ENCODE data around the gene AUNIP. TPM values are rescaled to one million over a fixed set of nuclear protein-coding genes. Genes with fewer than 3 reads are reported as not detected.

Gene AUNIP
- total and polyA plus RNA-seq, 11 donors = 0.19 to 1.5 (median 0.26) TPM; not detected in 7

GRCh38 chr1:25889470-25889869, 30.2 kb upstream of the AUNIP start:
- DNase-seq = no peak
- no peaks in the 10 kb centered on the region for H3K36me3 ChIP-seq
- H3K4me3 ChIP-seq = no peak overlapping the region
- 90 to 94% (median 93%) methylated on average over 3 of the region's 3 CpGs for WGBS, 4 donors
- H3K27ac ChIP-seq = no peak overlapping the region
- H3K27me3 ChIP-seq = no peaks in the 10 kb centered on the region
- peaks cover 0 to 5% (median 0%) of the 10 kb centered on the region in 12 donors for H3K4me1 ChIP-seq
- intact Hi-C loops (cut with DNase I) = no loop called here
- no peaks in the 10 kb centered on the region for H3K9me3 ChIP-seq
- TF ChIP-seq CTCF (IDR thresholded peaks at IDR 0.05) = no peak
- TF ChIP-seq POLR2A (IDR thresholded peaks at IDR 0.05) = no peak
- no peak for ATAC-seq

- Histone ChIP-seq H3K4me3 (no peak overlapping the region), H3K4me1 (peaks cover 0 to 5% (median 0%) of the 10 kb centered on the region in 12 donors), H3K27me3 (no peaks in the 10 kb centered on the region), H3K9me3 (no peaks in the 10 kb centered on the region), H3K36me3 (no peaks in the 10 kb centered on the region), H3K27ac (no peak overlapping the region)
- no peak for ATAC-seq
- no peak for DNase-seq
- intact Hi-C loops (cut with DNase I) = no loop called here
- 76 to 94% (median 86%) methylated on average over 7 of the region's 7 CpGs for WGBS, 4 donors
- TF ChIP-seq CTCF (IDR thresholded peaks at IDR 0.05) (no peak), POLR2A (IDR thresholded peaks at IDR 0.05) (no peak)
Observed at GRCh38 chr1:25888426-25888987, 29.2 kb upstream of the AUNIP start.

- ATAC-seq (no peak), DNase-seq (no peak)
- no peaks in the 10 kb centered on the region for H3K4me1 ChIP-seq
- H3K36me3 ChIP-seq = no peaks in the 10 kb centered on the region
- H3K9me3 ChIP-seq = no peaks in the 10 kb centered on the region
- intact Hi-C loops (cut with DNase I) = no loop called here
- TF ChIP-seq CTCF (IDR thresholded peaks at IDR 0.05) (no peak), POLR2A (IDR thresholded peaks at IDR 0.05) (no peak)
- no peak overlapping the region for H3K4me3 ChIP-seq
- no peak overlapping the region for H3K27ac ChIP-seq
- WGBS, 4 donors = 75 to 91% (median 84%) methylated on average over 1 of the region's 1 CpG
- H3K27me3 ChIP-seq = no peaks in the 10 kb centered on the region
Observed at GRCh38 chr1:25885602-25886001, 26.3 kb upstream of the AUNIP start.

- Histone ChIP-seq H3K4me3 (no peak overlapping the region), H3K4me1 (peaks cover 0 to 1% (median 0%) of the 10 kb centered on the region in 12 donors), H3K9me3 (no peaks in the 10 kb centered on the region), H3K27me3 (no peaks in the 10 kb centered on the region), H3K27ac (no peak overlapping the region), H3K36me3 (no peaks in the 10 kb centered on the region)
- TF ChIP-seq POLR2A (IDR thresholded peaks at IDR 0.05) (no peak), CTCF (IDR thresholded peaks at IDR 0.05) (no peak)
- DNase-seq = peak in 1 of 5 donors; percentile 39
- intact Hi-C loops (cut with DNase I) = no loop called here
- no peak for ATAC-seq
- 91 to 97% (median 91%) methylated on average over 8 to 11 of the region's 11 CpGs for WGBS, 4 donors
Observed at GRCh38 chr1:25881266-25881665, 22.0 kb upstream of the AUNIP start.

Measured in heart left ventricle (tissue), 16 donors.